KOPT-K1 (cell line): ENCODE measurements around the gene SYVN1.

Experiments used
- H3K27ac ChIP-seq: fragments of 200-600 bp; sonication (generic); 2 replicates; pipeline ENCODE4 v1.5.1; 2016; ENCODE audit warnings: antibody characterized with exemption, mild to moderate bottlenecking, low read depth, low read length; ENCODE audit not compliant: poor library complexity, severe bottlenecking
- H3K36me3 ChIP-seq: fragments of 200-600 bp; sonication (generic); 2 replicates; pipeline ENCODE4 v1.5.1; 2017; ENCODE audit warnings: antibody characterized with exemption, mild to moderate bottlenecking, low read length, moderate library complexity; ENCODE audit not compliant: insufficient read depth
- H3K9me3 ChIP-seq: fragments of 200-600 bp; sonication (generic); 2 replicates; pipeline ENCODE4 v1.5.1; 2017; ENCODE audit warnings: antibody characterized with exemption, low read length, mild to moderate bottlenecking; ENCODE audit not compliant: insufficient read depth, poor library complexity, severe bottlenecking

The SYVN1 gene

DNA sequence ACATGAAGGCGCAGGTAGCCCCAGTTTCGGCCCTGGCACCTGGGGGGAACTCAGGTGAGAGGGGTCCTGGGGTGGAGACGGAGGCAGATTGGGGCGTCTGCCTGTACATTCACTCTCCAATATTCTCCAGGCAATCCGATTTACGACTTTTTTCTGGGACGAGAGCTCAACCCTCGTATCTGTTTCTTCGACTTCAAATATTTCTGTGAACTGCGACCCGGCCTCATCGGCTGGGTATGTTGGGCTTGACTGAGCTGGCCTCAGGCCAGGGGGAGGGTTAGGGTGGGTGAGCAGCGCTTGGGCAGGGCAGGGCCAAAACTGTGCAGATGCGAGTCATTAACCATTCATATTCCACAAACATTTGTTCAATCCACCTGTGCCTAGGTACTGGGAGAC, 21.0 kb downstream of the SYVN1 start:
- Histone ChIP-seq H3K9me3 (no peaks in the 10 kb centered on the region), H3K27ac (peak overlapping the region; percentile 64), H3K36me3 (peaks cover 42% of the 10 kb centered on the region)

DNA sequence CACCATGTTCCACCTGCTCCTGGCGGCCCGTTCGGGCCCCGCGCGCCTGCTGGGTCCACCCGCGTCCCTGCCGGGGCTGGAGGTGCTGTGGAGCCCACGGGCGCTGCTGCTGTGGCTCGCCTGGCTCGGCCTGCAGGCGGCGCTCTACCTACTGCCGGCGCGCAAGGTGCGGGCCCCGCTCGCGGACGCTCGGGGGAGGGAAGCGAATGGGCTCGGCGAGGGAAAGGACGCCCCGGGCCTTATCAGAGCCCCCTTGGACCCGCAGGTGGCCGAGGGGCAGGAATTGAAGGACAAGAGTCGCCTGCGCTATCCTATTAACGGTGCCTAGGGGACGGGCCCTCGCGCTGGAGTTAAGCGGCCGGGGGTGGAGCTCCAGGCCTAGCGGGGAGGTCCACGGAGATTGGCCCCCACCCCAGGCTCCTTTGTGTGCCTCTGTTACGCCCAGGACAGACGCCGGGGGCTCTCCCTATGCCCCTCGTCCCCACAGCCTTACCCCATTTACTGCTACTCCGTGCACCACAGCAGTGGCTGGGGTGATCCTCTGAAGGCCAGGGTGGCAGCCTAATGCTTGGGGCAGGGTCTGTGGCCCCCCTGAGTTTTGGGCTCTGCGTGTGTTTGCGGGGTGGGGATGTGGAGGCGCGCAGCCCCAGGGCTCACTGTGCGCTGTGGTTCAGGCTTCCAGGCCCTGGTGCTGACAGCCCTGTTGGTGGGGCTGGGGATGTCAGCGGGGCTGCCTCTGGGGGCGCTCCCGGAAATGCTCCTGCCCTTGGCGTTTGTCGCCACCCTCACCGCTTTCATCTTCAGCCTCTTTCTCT, 21.6 kb downstream of the SYVN1 start:
- peak overlapping the region; percentile 64 for H3K27ac ChIP-seq
- peaks cover 42% of the 10 kb centered on the region for H3K36me3 ChIP-seq
- H3K9me3 ChIP-seq = no peaks in the 10 kb centered on the region

DNA sequence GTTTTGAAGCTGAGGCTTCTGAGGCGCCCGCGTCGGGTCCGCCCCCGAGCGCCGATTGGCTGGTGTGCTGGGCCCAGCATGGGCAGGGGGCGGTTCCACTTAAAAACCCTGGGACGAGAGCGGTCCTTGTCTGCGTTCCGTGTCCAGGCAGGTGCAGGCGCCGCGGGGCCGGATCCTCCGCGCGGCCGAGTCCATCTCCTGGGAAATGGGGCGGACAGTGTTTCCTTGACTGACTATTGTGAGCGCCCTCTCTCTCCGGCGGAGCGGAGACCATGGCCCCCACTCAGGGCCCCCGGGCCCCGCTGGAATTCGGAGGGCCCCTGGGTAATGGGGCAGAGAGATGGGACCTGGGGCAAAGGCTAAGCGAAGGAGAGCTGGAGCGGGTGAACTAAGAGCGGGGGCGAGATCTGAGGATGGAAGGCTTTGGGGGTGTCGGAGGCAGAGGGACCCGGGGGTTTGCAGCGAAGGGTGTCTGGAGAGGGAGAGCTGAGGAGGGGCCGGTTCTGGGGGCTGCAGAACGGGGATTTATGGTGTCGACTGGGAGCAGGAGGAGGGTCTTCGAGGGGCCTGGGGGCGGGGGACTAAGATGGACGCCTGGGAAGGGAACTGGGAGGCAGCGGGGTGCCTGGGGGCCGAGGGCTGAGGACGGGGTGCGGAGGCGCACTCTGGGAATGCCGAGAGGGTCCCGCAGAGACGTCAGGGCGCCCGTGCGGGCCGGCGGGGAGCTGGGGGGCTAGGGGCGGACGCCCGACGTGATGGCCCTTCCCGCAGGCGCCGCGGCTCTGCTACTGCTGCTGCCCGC, 22.4 kb downstream of the SYVN1 start, which contains the start of gene TM7SF2:
TM7SF2 (plus strand) TSS at position 129 of the 802 bp plus-strand sequence; CDS start at position 273, 144 bp downstream.
- Histone ChIP-seq H3K9me3 (no peaks in the 10 kb centered on the region), H3K27ac (peak within 1 kb of the TSS; percentile 64), H3K36me3 (peaks cover 48% of the 10 kb centered on the region)

DNA sequence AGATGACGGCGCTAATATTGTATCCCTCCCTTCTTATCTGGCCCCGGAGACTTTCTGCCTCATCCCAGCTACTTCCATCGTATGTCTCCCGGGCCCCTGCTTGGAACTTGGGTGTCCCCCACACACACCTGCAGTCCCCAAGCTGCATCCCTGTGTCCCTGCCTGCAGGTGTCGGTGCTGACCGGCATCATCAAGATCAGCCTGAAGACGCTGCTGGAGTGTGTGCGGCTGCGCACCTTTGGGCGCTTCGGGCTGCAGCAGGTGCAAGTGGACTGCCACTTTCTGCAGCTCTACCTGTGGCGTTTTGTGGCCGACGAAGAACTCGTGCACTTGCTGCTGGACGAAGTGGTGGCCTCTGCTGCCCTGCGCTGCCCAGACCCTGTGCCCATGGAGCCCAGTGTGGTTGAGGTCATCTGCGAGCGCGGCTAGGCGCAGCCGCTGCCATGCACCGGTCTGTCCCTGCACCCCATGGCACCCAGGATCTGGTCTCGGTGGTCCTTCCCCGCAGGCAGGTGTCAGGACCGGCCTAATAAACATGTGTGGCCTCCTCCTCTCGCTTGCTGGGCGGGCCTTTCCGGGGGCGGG, 23.1 kb downstream of the SYVN1 start:
- Histone ChIP-seq H3K36me3 (peaks cover 48% of the 10 kb centered on the region), H3K27ac (no peak overlapping the region), H3K9me3 (no peaks in the 10 kb centered on the region)

DNA sequence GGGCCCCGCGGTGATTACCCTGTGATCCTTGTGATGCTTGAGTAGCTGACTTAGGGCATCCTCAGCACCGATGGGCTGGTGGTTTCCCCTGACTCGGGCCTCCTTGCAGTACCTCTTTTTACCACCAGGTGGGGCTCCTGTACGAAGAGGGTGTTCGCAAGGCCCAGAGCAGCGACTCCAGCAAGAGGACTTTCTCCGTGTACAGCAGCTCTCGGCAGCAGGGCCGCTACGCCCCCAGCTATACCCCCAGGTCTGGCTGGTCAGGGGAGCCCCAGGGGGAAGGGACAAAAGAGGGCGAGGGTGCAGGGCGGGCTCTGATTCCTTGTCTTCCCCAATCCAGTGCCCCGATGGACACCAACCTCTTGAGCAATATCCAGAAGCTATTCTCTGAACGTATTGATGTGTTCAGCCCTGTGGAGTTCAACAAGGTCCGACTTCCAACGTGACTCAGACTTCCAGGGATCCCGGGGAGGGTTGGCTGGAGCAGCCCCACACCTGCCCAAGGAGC, 23.9 kb downstream of the SYVN1 start:
- H3K27ac ChIP-seq = peak overlapping the region; percentile 3
- peaks cover 46% of the 10 kb centered on the region for H3K36me3 ChIP-seq
- no peaks in the 10 kb centered on the region for H3K9me3 ChIP-seq

DNA sequence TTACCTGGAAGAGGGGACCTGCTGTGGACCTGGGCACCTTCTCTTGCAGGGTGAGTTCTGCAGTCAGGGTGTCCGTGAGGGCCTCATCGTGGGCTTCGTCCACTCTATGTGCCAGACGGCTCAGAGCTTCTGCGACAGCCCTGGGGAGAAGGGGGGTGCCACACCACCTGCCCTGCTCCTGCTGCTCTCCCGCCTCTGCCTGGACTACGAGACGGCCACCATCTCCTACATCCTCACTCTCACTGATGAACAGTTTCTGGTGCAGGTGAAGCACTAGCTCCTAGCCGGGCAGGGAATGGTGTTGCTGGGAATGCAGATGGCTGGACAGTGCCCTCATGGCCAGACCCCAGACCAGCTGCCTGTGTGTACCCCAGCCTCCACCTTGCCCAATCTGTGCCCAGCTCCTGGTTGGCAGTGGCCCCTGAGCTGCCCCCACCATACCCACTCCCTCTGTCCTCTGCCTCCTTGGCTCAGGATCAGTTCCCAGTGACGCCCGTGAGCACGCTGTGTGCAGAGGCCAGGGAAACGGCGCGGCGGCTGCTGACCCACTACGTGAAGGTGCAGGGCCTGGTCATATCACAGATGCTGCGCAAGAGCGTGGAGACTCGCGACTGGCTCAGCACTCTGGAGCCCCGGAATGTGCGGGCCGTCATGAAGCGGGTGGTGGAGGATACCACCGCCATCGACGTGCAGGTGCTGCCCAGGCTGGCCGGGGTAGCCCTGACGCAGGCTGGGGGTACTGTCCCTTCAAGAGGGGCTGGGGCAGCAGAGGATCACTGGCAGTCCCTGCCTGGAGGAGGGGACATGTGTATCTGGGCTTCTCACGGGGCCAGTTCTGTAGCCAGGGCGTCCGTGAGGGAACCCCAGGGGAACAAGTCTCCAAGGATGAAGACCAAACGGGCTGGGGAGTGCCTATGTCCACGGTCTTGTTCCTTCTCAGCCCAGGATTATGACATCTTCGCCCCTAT, 24.8 kb downstream of the SYVN1 start:
- no peak overlapping the region for H3K27ac ChIP-seq
- H3K9me3 ChIP-seq = no peaks in the 10 kb centered on the region
- peaks cover 50% of the 10 kb centered on the region for H3K36me3 ChIP-seq

DNA sequence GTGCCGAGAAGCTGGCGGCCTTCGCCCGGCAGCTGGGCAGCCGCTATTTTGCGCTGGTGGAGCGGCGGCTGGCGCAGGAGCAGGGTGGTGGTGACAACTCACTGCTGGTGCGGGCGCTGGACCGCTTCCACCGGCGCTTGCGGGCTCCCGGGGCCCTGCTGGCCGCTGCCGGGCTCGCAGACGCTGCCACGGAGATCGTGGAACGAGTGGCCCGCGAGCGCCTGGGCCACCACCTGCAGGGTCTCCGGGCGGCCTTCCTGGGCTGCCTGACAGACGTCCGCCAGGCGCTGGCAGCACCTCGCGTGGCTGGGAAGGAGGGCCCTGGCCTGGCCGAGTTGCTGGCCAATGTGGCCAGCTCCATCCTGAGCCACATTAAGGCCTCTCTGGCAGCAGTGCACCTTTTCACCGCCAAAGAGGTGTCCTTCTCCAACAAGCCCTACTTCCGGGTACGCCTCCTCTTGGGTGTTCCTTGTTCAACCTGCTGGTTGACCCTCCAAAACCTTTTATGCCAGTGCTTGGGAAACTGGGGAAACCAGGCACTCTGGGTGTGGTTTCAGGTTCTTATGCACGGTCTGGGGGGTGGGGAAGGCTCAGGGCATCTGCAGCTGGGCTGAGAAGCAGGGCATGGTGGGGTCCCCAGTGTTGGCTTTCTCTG, 25.7 kb downstream of the SYVN1 start:
- Histone ChIP-seq H3K36me3 (peaks cover 50% of the 10 kb centered on the region), H3K9me3 (no peaks in the 10 kb centered on the region), H3K27ac (no peak overlapping the region)

DNA sequence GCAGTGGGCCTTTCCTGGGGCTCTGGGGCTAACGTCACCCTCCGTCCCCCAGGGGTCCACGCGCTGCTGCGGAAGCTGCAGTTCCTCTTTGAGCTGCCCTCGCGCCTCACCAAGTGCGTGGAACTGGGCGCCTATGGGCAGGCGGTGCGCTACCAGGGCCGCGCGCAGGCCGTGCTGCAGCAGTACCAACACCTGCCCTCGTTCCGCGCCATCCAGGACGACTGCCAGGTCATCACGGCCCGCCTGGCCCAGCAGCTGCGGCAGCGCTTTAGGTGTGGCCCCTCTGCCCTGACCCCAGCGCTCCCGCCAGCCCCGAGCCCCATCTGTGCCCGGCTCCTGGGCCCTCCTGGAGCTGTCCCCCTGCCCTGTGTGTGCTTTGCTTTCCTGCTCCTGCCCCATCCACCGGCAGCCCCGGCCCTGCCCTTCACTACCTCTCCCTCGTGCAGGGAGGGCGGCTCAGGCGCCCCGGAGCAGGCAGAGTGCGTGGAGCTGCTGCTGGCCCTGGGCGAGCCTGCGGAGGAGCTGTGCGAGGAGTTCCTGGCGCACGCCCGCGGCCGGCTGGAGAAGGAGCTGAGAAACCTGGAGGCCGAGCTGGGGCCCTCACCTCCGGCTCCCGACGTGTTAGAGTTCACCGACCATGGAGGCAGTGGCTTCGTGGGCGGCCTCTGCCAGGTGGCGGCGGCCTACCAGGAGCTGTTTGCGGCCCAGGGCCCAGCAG, 26.4 kb downstream of the SYVN1 start:
- Histone ChIP-seq H3K27ac (no peak overlapping the region), H3K9me3 (no peaks in the 10 kb centered on the region), H3K36me3 (peaks cover 53% of the 10 kb centered on the region)

DNA sequence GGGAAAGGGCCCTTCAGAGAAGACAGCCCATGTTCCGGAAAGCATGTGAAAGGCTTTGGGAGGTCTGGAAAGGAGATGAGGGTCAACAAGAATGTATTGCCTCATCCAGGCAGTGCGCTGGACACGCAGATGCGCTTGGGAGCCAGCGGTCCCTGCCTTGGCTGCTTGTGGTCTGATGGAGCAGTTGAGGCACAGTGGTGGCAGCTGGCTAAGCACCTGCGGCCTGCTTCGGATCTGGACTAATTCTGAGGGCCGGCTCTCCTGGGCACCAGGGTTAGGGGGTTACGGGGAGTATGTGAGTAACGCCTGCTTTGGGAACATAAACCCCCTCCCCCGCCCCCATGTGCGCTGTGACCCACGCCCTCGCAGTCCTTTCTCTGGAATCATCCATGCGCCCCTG, 27.2 kb downstream of the SYVN1 start:
- no peaks in the 10 kb centered on the region for H3K9me3 ChIP-seq
- peaks cover 61% of the 10 kb centered on the region for H3K36me3 ChIP-seq
- no peak overlapping the region for H3K27ac ChIP-seq

DNA sequence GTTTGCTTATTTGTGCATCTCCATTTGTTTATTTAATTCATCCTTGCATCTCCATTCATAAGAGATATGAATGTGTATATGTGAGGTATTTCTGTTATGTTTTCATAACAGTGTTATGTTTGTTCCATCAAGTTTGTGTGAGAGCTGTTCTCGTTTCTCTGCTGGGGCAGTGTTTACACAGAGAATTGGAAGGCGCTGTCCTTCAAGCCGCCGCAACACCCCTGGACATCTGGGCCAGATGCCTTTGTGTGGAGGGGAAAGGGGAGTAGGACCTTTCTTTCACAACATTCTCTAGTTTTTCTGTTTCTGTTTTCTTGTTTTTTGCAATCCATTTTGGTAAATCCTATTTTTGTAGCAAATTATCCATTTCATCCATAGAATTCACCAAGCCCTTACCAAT, 29.7 kb downstream of the SYVN1 start:
- H3K36me3 ChIP-seq = peaks cover 63% of the 10 kb centered on the region
- H3K9me3 ChIP-seq = no peaks in the 10 kb centered on the region
- no peak overlapping the region for H3K27ac ChIP-seq

DNA sequence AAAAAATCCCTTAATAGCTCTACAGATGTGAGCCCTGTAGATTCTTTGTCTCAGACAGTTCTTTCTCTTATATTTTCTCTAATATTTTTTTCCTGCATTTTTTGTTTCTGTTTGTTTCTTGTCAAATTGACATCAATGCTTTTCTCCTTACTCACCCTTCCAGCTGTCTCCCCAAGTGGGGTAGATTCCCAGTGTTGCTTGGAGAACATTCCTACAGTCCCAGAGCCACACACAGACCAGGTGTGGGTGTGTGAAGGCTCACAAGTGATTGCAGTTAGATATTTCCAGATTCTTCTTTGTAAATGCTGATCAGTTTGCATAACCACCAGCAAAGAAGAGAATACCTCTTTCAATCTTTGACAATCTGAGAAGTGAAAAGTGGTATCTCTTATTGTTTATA, 30.8 kb downstream of the SYVN1 start:
- no peak overlapping the region for H3K27ac ChIP-seq
- peaks cover 62% of the 10 kb centered on the region for H3K36me3 ChIP-seq
- no peaks in the 10 kb centered on the region for H3K9me3 ChIP-seq

DNA sequence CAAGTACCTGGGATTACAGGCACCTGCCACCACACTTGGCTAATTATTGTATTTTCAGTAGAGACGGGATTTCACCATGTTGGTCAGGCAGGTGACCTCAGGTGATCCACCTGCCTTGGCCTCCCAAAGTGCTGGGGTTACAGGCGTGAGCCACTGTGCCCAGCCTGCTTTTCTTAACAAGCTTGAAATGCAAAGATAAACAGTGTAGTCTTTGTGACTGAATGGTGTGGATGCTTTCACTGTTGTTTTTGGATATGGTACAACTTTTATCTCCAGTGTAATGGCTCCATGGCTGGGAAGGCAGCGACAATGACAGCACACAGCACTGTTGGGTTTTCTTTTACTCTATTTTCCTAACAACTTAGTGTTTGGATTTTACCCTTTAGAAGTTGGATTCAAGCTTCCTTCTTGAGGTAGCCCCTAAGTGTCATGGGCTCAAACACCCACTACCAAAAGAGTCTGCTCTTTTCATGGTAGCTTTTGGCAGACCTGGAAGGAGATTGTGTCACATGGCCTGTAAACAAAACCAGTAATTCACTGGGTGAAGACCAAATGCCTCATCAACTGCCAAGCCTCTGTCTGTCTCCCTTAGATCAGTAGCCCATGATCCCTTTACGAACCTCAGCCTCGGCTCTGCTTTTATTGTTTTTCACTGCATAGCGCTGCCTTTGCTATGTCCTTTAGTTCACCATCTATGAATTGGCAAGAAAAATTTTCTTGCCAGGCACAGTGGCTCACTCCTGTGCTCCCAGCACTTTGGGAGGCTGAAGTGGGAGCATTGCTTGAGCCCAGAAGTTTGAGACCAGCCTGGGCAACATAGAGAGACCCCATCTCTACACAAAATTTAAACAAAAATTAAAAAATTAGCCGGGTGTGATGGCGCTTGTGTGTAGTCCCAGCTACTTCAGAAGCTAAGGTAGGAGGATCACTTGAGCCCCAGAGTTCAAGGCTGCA, 31.9 kb downstream of the SYVN1 start:
- Histone ChIP-seq H3K36me3 (peaks cover 60% of the 10 kb centered on the region), H3K9me3 (no peaks in the 10 kb centered on the region), H3K27ac (no peak overlapping the region)
